ENCODE measurements around the gene HORMAD1. TPM values are rescaled to one million over a fixed set of nuclear protein-coding genes. Genes with fewer than 3 reads are reported as not detected.
"Not testable (repeated sequence)": the region's sequence is repeated elsewhere in the genome, so short reads cannot be mapped to it uniquely, and the experiment has no call there.

The HORMAD1 gene
- total and polyA plus RNA-seq, 5 donors from 2014 or later = not detected

DNA sequence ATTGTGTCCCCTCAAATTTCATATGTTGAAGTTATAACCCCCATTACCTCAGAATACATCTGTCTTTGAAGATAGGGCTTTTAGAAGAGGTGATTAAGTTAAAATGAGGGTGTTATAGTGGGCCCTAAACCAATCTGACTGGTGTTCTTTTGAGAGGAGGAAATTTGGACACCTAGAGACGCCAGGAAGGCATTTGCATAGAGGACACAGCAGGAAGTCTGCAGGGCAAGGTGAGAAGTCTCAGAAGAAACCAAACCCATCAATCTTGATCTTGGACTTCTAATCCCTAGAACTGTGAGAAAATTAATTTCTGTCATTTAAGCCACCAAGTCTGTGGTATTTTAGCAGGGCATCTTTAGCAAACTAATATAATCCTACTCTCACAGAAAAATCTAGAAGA, 36.8 kb downstream of the HORMAD1 start:
- Histone ChIP-seq H3K27ac (ENCODE audit: insufficient read depth, low read length, poor library complexity, severe bottlenecking) (no peak overlapping the region), H3K36me3 (ENCODE audit: control insufficient read depth, insufficient read depth, low read length) (peaks cover 15% of the 10 kb centered on the region), H3K4me1 (ENCODE audit: control insufficient read depth, insufficient read depth, low read length, poor library complexity, severe bottlenecking) (peaks cover 8% of the 10 kb centered on the region), H3K27me3 (ENCODE audit: control insufficient read depth, insufficient read depth, low read length) (no peaks in the 10 kb centered on the region), H3K9me3 (ENCODE audit: control insufficient read depth in 2 of 2, low read length in 2 of 2) (no peaks in the 10 kb centered on the region), H3K4me3 (ENCODE audit: low read depth, low read length) (no peak overlapping the region)
- H3K4me1 Mint-ChIP-seq = peaks cover 7 to 22% (median 12%) of the 10 kb centered on the region in 4 donors
- DNase-seq (peak in 1 of 3 donors; percentile 13), ATAC-seq (ENCODE audit: low read depth in 2 of 2) (no peak)
- H3K9me3 Mint-ChIP-seq = no peaks in the 10 kb centered on the region
- H3K4me3 Mint-ChIP-seq = peak overlapping the region in 1 of 4 donors; percentile 59
- peaks cover 15% of the 10 kb centered on the region for H3K36me3 Mint-ChIP-seq
- H3K27ac Mint-ChIP-seq = peak overlapping the region; percentile 39 to 74 (median 59)
- no peaks in the 10 kb centered on the region for H3K27me3 Mint-ChIP-seq

DNA sequence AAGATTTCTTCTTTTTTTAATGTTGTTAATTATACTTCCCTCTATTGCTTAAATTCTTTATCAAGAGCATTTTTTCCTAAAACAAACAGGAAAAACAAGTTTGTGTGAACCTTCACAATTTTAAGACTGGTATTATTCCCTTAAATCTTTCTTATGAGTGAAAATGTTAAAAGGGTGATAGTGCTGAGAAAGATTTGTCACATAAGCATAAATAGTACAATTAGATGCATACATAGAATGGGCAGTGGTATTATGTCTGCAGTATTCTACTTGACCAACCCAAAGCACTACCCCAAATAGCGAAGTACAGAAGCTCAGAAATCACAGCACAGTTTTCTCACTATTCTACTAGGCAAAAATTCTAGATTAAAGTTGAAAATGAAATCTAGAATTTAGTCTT, 41.7 kb downstream of the HORMAD1 start:
- H3K4me1 ChIP-seq (ENCODE audit: control insufficient read depth, insufficient read depth, low read length, poor library complexity, severe bottlenecking) = peaks cover 3% of the 10 kb centered on the region
- H3K27ac ChIP-seq (ENCODE audit: insufficient read depth, low read length, poor library complexity, severe bottlenecking) = no peak overlapping the region
- no peaks in the 10 kb centered on the region for H3K27me3 ChIP-seq (ENCODE audit: control insufficient read depth, insufficient read depth, low read length)
- no peaks in the 10 kb centered on the region for H3K27me3 Mint-ChIP-seq
- H3K4me3 ChIP-seq (ENCODE audit: low read depth, low read length) = no peak overlapping the region
- H3K9me3 Mint-ChIP-seq = no peaks in the 10 kb centered on the region
- H3K27ac Mint-ChIP-seq = no peak overlapping the region
- ATAC-seq (ENCODE audit: low read depth in 2 of 2) (no peak), DNase-seq (no peak)
- peaks cover 3 to 15% (median 6%) of the 10 kb centered on the region in 4 donors for H3K4me1 Mint-ChIP-seq
- peaks cover 13% of the 10 kb centered on the region for H3K36me3 Mint-ChIP-seq
- H3K4me3 Mint-ChIP-seq = no peak overlapping the region
- H3K9me3 ChIP-seq (ENCODE audit: control insufficient read depth in 2 of 2, low read length in 2 of 2) = no peaks in the 10 kb centered on the region
- H3K36me3 ChIP-seq (ENCODE audit: control insufficient read depth, insufficient read depth, low read length) = peaks cover 4% of the 10 kb centered on the region

DNA sequence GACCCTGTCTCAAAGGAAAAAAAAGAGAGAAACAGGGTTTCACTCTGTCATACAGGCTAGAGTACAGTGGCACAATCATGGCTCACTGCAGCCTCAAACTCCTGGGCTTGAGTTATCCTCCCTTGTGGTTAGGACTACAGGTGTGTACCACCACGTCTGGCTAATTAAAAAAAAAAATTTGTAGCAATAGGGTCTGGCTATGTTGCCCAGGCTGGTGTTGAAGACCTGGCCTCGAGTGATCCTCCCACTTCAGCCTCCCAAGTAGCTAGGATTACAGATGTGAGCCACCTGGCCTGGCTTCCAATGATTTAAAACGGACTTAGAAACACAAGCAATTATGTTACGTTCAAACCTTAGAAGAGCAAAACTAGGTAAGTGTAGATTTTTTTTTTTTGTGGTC, 45.8 kb downstream of the HORMAD1 start:
- no peak for DNase-seq
- H3K4me3 ChIP-seq (ENCODE audit: low read depth, low read length) = no peak overlapping the region
- H3K4me1 Mint-ChIP-seq = peaks cover 0 to 9% (median 4%) of the 10 kb centered on the region in 4 donors
- no peak overlapping the region for H3K4me3 Mint-ChIP-seq
- ATAC-seq (ENCODE audit: low read depth in 2 of 2) = no peak
- H3K9me3 Mint-ChIP-seq = no peaks in the 10 kb centered on the region
- H3K27me3 Mint-ChIP-seq = no peaks in the 10 kb centered on the region
- no peak overlapping the region for H3K27ac Mint-ChIP-seq
- no peaks in the 10 kb centered on the region for H3K4me1 ChIP-seq (ENCODE audit: control insufficient read depth, insufficient read depth, low read length, poor library complexity, severe bottlenecking)
- peaks cover 7% of the 10 kb centered on the region for H3K36me3 Mint-ChIP-seq
- no peaks in the 10 kb centered on the region for H3K9me3 ChIP-seq (ENCODE audit: control insufficient read depth in 2 of 2, low read length in 2 of 2)
- no peaks in the 10 kb centered on the region for H3K27me3 ChIP-seq (ENCODE audit: control insufficient read depth, insufficient read depth, low read length)
- H3K27ac ChIP-seq (ENCODE audit: insufficient read depth, low read length, poor library complexity, severe bottlenecking) = no peak overlapping the region
- peaks cover 3% of the 10 kb centered on the region for H3K36me3 ChIP-seq (ENCODE audit: control insufficient read depth, insufficient read depth, low read length)

DNA sequence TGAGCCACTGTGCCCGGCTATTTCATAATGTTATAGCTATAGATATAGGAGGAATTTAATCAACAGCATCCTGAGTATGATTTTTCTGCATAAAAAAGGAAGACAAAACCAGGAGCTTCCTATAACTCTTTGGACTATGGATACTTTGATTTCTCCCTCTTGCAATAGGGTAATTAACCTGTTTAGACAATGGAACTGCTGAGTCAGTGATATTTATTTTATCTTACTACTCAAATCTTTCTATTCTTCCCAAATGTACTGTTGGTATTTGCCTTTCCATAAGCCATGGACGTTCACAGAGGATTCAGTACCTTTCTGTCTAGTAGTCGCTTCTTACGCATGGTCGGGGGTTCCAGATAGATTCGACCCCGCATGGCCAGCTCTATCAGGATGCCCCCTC, 57.4 kb downstream of the HORMAD1 start:
- Histone ChIP-seq H3K9me3 (ENCODE audit: control insufficient read depth in 2 of 2, low read length in 2 of 2) (no peaks in the 10 kb centered on the region), H3K36me3 (ENCODE audit: control insufficient read depth, insufficient read depth, low read length) (peaks cover 19% of the 10 kb centered on the region), H3K27me3 (ENCODE audit: control insufficient read depth, insufficient read depth, low read length) (no peaks in the 10 kb centered on the region), H3K27ac (ENCODE audit: insufficient read depth, low read length, poor library complexity, severe bottlenecking) (no peak overlapping the region), H3K4me3 (ENCODE audit: low read depth, low read length) (no peak overlapping the region), H3K4me1 (ENCODE audit: control insufficient read depth, insufficient read depth, low read length, poor library complexity, severe bottlenecking) (peaks cover 4% of the 10 kb centered on the region)
- Mint-ChIP-seq H3K27ac (peak overlapping the region in 1 of 3 donors; percentile 62), H3K36me3 (peaks cover 38% of the 10 kb centered on the region), H3K4me3 (no peak overlapping the region), H3K27me3 (no peaks in the 10 kb centered on the region), H3K4me1 (peaks cover 7 to 24% (median 17%) of the 10 kb centered on the region in 4 donors), H3K9me3 (no peaks in the 10 kb centered on the region)
- no peak for DNase-seq
- ATAC-seq (ENCODE audit: low read depth in 2 of 2) = no peak

DNA sequence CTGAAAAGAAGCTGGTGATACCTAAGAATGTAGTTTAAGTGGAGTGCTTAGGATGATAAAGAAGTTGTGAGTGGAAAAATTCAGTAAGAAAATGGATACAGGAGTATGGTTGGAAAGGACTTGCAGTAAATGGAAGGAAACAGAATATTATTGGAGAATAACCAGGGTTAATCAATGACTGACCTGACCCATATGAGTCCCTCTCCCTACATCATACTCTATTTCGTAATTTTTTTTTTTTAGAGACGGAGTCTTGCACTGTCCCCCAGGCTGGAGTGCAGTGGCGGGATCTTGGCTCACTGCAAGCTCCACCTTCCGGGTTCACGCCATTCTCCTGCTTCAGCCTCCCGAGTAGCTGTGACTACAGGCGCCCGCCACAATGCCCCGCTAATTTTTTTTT, 57.9 kb downstream of the HORMAD1 start:
- H3K27me3 Mint-ChIP-seq = no peaks in the 10 kb centered on the region
- H3K4me1 Mint-ChIP-seq = peaks cover 7 to 22% (median 17%) of the 10 kb centered on the region in 4 donors
- H3K9me3 ChIP-seq (ENCODE audit: control insufficient read depth in 2 of 2, low read length in 2 of 2) = no peaks in the 10 kb centered on the region
- H3K36me3 Mint-ChIP-seq = peaks cover 38% of the 10 kb centered on the region
- peaks cover 19% of the 10 kb centered on the region for H3K36me3 ChIP-seq (ENCODE audit: control insufficient read depth, insufficient read depth, low read length)
- no peaks in the 10 kb centered on the region for H3K9me3 Mint-ChIP-seq
- H3K4me3 ChIP-seq (ENCODE audit: low read depth, low read length) = no peak overlapping the region
- H3K27ac Mint-ChIP-seq = peak overlapping the region in 2 of 3 donors; percentile 31 to 62
- H3K4me1 ChIP-seq (ENCODE audit: control insufficient read depth, insufficient read depth, low read length, poor library complexity, severe bottlenecking) = peaks cover 4% of the 10 kb centered on the region
- H3K27me3 ChIP-seq (ENCODE audit: control insufficient read depth, insufficient read depth, low read length) = no peaks in the 10 kb centered on the region
- DNase-seq (no peak), ATAC-seq (ENCODE audit: low read depth in 2 of 2) (no peak)
- H3K27ac ChIP-seq (ENCODE audit: insufficient read depth, low read length, poor library complexity, severe bottlenecking) = no peak overlapping the region
- no peak overlapping the region for H3K4me3 Mint-ChIP-seq

DNA sequence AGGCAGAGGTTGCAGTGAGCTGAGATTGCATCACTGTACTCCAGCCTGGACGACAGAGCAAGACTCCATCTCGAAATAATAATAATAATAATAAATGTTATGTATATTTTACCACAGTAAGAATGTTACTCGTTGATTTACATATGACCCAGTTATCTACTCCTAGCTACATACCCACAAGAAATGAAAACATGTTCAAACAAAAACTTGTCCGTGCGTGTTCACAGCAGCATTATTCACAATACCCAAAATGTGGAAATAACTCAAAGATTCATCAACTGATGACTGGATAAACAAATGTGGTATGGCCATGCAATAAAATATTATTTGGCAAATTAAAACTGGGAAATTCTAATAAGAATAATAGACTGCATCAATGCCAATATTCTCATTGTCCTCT, 59.5 kb downstream of the HORMAD1 start:
- Histone ChIP-seq H3K4me3 (ENCODE audit: low read depth, low read length) (no peak overlapping the region), H3K36me3 (ENCODE audit: control insufficient read depth, insufficient read depth, low read length) (peaks cover 21% of the 10 kb centered on the region), H3K27ac (ENCODE audit: insufficient read depth, low read length, poor library complexity, severe bottlenecking) (no peak overlapping the region), H3K9me3 (ENCODE audit: control insufficient read depth in 2 of 2, low read length in 2 of 2) (no peaks in the 10 kb centered on the region), H3K4me1 (ENCODE audit: control insufficient read depth, insufficient read depth, low read length, poor library complexity, severe bottlenecking) (peaks cover 4% of the 10 kb centered on the region), H3K27me3 (ENCODE audit: control insufficient read depth, insufficient read depth, low read length) (no peaks in the 10 kb centered on the region)
- ATAC-seq (ENCODE audit: low read depth in 2 of 2) = no peak
- Mint-ChIP-seq H3K27ac (no peak overlapping the region), H3K4me3 (no peak overlapping the region), H3K36me3 (peaks cover 41% of the 10 kb centered on the region), H3K9me3 (no peaks in the 10 kb centered on the region), H3K4me1 (peaks cover 6 to 20% (median 15%) of the 10 kb centered on the region in 4 donors), H3K27me3 (no peaks in the 10 kb centered on the region)
- no peak for DNase-seq

DNA sequence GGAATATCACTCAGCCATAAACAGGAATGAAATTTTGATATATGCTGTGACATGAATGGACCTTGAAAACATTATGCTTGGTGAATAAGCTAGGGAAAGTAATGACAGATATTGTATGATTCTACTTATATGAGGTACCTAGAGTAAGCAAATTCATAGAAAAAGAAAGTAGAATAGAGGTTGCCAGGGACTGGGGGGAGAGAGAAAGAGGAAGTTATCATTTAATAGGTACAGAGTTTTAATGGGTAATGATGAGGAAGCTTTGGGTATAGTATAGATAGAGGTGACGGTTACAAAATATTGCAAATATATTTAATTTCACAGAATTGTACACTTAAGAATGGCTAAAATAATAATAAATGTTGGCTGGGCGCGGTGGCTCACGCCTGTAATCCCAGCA, 60.1 kb downstream of the HORMAD1 start:
- Mint-ChIP-seq H3K27me3 (no peaks in the 10 kb centered on the region), H3K9me3 (no peaks in the 10 kb centered on the region), H3K36me3 (peaks cover 44% of the 10 kb centered on the region), H3K27ac (peak overlapping the region in 2 of 3 donors; percentile 48 to 60), H3K4me1 (peaks cover under 1 to 14% (median 10%) of the 10 kb centered on the region in 4 donors), H3K4me3 (no peak overlapping the region)
- Histone ChIP-seq H3K4me3 (ENCODE audit: low read depth, low read length) (no peak overlapping the region), H3K27ac (ENCODE audit: insufficient read depth, low read length, poor library complexity, severe bottlenecking) (no peak overlapping the region), H3K36me3 (ENCODE audit: control insufficient read depth, insufficient read depth, low read length) (peaks cover 21% of the 10 kb centered on the region), H3K4me1 (ENCODE audit: control insufficient read depth, insufficient read depth, low read length, poor library complexity, severe bottlenecking) (peaks cover 4% of the 10 kb centered on the region), H3K27me3 (ENCODE audit: control insufficient read depth, insufficient read depth, low read length) (no peaks in the 10 kb centered on the region), H3K9me3 (ENCODE audit: control insufficient read depth in 2 of 2, low read length in 2 of 2) (no peaks in the 10 kb centered on the region)
- no peak for DNase-seq
- no peak for ATAC-seq (ENCODE audit: low read depth in 2 of 2)

DNA sequence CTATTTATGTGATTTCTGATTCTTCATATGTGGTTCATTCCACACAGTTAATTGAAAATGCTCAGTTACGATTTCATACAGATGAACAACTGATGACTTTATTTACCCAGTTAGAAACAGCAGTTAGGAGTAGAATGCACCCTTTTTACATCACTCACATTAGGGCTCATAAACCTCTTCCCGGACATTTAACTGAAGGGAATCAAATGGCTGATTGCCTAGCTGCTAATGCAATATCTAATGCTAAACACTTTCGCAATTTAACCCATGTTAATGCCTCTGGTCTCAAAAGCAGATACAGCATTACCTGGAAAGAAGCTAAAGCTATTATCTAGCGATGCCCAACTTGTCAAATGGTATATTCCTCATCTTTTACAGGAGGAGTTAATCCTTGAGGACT, 63.6 kb downstream of the HORMAD1 start:
- H3K4me1 ChIP-seq (ENCODE audit: control insufficient read depth, insufficient read depth, low read length, poor library complexity, severe bottlenecking); H3K9me3 ChIP-seq (ENCODE audit: control insufficient read depth in 2 of 2, low read length in 2 of 2); H3K27ac Mint-ChIP-seq; ATAC-seq (ENCODE audit: low read depth in 2 of 2); H3K4me3 Mint-ChIP-seq; H3K4me1 Mint-ChIP-seq; H3K27me3 ChIP-seq (ENCODE audit: control insufficient read depth, insufficient read depth, low read length); H3K27ac ChIP-seq (ENCODE audit: insufficient read depth, low read length, poor library complexity, severe bottlenecking); DNase-seq; H3K27me3 Mint-ChIP-seq; H3K4me3 ChIP-seq (ENCODE audit: low read depth, low read length); H3K9me3 Mint-ChIP-seq: not testable (repeated sequence)
- H3K36me3 ChIP-seq (ENCODE audit: control insufficient read depth, insufficient read depth, low read length) = peaks cover 21% of the 10 kb centered on the region
- peaks cover 35% of the 10 kb centered on the region for H3K36me3 Mint-ChIP-seq
